ENCODE data around the gene IL5. TPM values are rescaled to one million over a fixed set of nuclear protein-coding genes. Genes with fewer than 3 reads are reported as not detected.

IL5 gene
- polyA plus RNA-seq, 1 donor from 2014 or later, result not detected

DNA sequence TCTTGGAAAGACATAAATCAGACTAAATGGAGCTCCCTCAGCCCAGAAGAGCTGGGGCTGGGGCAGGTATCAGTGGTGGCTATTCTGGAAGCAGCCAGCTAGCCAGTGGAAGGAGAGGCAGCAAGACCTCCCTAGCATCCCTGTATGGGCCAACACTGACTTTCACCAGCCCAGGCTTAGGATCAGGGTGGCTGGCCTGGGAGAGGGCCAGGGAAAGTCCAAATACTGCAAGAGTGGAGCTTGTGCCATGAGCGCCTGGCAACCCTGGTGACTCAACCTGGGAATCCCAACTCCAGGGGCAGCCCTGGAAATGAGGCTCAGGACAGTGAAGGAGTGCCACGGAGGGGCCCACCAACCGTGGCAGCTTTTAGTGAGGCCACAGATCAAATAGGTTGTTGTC is 45.2 kb downstream of the IL5 start:
- Histone ChIP-seq H3K27me3 (ENCODE audit: insufficient read depth, low read depth, low read length) (peaks cover 43% of the 10 kb centered on the region), H2AFZ (ENCODE audit: low read depth, low read length) (no peak overlapping the region), H3F3A (ENCODE audit: insufficient read depth, low read length, poor library complexity, severe bottlenecking) (no peaks in the 10 kb centered on the region), H3K36me3 (ENCODE audit: insufficient read depth, low read length) (no peaks in the 10 kb centered on the region), H3K27ac (ENCODE audit: low read length) (no peak overlapping the region), H3K9me2 (ENCODE audit: insufficient read depth, low read length) (no peaks in the 10 kb centered on the region), H3K9ac (ENCODE audit: low read length) (no peak overlapping the region), H4K20me1 (ENCODE audit: insufficient read depth) (no peaks in the 10 kb centered on the region), H3K79me2 (replicated peaks; ENCODE audit: insufficient read depth, low read length) (no peaks in the 10 kb centered on the region), H3K4me3 (ENCODE audit: low read length) (no peak overlapping the region), H3K9me3 (ENCODE audit: low read length) (no peaks in the 10 kb centered on the region), H3K4me2 (ENCODE audit: low read length) (no peak overlapping the region)
- TF ChIP-seq RAD21 (conservative IDR thresholded peaks at IDR 0.05) (no peak), EP300 (conservative IDR thresholded peaks at IDR 0.05; ENCODE audit: poor library complexity, severe bottlenecking) (no peak), POLR2AphosphoS5 (IDR thresholded peaks at IDR 0.05) (no peak), SMC3 (conservative IDR thresholded peaks at IDR 0.05; ENCODE audit: poor library complexity) (no peak)
- TF ChIP-seq, protein P1, sequence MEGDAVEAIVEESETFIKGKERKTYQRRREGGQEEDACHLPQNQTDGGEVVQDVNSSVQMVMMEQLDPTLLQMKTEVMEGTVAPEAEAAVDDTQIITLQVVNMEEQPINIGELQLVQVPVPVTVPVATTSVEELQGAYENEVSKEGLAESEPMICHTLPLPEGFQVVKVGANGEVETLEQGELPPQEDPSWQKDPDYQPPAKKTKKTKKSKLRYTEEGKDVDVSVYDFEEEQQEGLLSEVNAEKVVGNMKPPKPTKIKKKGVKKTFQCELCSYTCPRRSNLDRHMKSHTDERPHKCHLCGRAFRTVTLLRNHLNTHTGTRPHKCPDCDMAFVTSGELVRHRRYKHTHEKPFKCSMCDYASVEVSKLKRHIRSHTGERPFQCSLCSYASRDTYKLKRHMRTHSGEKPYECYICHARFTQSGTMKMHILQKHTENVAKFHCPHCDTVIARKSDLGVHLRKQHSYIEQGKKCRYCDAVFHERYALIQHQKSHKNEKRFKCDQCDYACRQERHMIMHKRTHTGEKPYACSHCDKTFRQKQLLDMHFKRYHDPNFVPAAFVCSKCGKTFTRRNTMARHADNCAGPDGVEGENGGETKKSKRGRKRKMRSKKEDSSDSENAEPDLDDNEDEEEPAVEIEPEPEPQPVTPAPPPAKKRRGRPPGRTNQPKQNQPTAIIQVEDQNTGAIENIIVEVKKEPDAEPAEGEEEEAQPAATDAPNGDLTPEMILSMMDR (IDR thresholded peaks at IDR 0.05; ENCODE audit: poor library complexity, severe bottlenecking), result no peak

DNA sequence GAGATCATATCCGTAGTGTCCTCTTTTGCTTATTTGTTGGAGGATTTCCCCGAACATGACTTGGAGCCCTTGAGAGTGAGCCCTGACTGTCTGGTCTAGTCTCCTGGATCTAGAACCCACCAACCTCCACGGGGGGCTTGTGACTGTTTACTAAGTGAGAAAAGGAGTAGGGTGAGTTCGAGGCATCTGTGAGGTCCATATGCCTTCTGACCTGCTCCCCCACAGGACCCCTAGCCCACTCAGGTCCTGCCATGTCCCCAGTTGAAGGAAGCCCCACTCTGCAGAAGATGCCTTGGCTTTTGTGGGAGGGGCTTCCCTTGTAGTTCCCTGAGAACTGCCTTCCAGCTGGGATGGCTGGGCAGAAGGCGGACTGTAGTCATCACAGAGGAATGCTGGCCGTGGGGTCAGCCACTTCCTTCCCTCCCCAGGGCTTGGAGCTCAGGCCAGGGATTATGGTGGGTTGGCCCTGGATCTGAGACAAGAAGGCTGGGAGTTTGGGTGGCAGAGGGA is 45.8 kb downstream of the IL5 start:
- H3K9ac ChIP-seq (ENCODE audit: low read length), result no peak overlapping the region

More for the DNA sequence above, 45.8 kb downstream of the IL5 start:
- Histone ChIP-seq H3K9me3 (ENCODE audit: low read length) (no peaks in the 10 kb centered on the region), H3K4me2 (ENCODE audit: low read length) (no peak overlapping the region), H3K27me3 (ENCODE audit: insufficient read depth, low read depth, low read length) (peaks cover 49% of the 10 kb centered on the region), H3K4me3 (ENCODE audit: low read length) (no peak overlapping the region), H3F3A (ENCODE audit: insufficient read depth, low read length, poor library complexity, severe bottlenecking) (no peaks in the 10 kb centered on the region), H2AFZ (ENCODE audit: low read depth, low read length) (no peak overlapping the region), H3K9me2 (ENCODE audit: insufficient read depth, low read length) (no peaks in the 10 kb centered on the region), H3K27ac (ENCODE audit: low read length) (no peak overlapping the region), H3K79me2 (replicated peaks; ENCODE audit: insufficient read depth, low read length) (no peaks in the 10 kb centered on the region), H3K36me3 (ENCODE audit: insufficient read depth, low read length) (no peaks in the 10 kb centered on the region), H4K20me1 (ENCODE audit: insufficient read depth) (no peaks in the 10 kb centered on the region)
- TF ChIP-seq EZH2 (IDR thresholded peaks at IDR 0.05; ENCODE audit: borderline replicate concordance, insufficient read depth, low read length, poor library complexity, severe bottlenecking) (no peak), MXI1 (conservative IDR thresholded peaks at IDR 0.05; ENCODE audit: poor library complexity, severe bottlenecking) (no peak), POLR2AphosphoS5 (IDR thresholded peaks at IDR 0.05) (no peak), EP300 (conservative IDR thresholded peaks at IDR 0.05; ENCODE audit: poor library complexity, severe bottlenecking) (no peak), SMC3 (conservative IDR thresholded peaks at IDR 0.05; ENCODE audit: poor library complexity) (no peak), TAF1 (IDR thresholded peaks at IDR 0.05; ENCODE audit: low read depth) (no peak), RAD21 (conservative IDR thresholded peaks at IDR 0.05) (no peak)
- TF ChIP-seq, protein P2, sequence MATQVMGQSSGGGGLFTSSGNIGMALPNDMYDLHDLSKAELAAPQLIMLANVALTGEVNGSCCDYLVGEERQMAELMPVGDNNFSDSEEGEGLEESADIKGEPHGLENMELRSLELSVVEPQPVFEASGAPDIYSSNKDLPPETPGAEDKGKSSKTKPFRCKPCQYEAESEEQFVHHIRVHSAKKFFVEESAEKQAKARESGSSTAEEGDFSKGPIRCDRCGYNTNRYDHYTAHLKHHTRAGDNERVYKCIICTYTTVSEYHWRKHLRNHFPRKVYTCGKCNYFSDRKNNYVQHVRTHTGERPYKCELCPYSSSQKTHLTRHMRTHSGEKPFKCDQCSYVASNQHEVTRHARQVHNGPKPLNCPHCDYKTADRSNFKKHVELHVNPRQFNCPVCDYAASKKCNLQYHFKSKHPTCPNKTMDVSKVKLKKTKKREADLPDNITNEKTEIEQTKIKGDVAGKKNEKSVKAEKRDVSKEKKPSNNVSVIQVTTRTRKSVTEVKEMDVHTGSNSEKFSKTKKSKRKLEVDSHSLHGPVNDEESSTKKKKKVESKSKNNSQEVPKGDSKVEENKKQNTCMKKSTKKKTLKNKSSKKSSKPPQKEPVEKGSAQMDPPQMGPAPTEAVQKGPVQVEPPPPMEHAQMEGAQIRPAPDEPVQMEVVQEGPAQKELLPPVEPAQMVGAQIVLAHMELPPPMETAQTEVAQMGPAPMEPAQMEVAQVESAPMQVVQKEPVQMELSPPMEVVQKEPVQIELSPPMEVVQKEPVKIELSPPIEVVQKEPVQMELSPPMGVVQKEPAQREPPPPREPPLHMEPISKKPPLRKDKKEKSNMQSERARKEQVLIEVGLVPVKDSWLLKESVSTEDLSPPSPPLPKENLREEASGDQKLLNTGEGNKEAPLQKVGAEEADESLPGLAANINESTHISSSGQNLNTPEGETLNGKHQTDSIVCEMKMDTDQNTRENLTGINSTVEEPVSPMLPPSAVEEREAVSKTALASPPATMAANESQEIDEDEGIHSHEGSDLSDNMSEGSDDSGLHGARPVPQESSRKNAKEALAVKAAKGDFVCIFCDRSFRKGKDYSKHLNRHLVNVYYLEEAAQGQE (IDR thresholded peaks at IDR 0.05; ENCODE audit: borderline replicate concordance), result no peak
- TF ChIP-seq, protein P1 (IDR thresholded peaks at IDR 0.05; ENCODE audit: poor library complexity, severe bottlenecking), result no peak
